ENCODE measurements around the gene NCAN. TPM values are rescaled to one million over a fixed set of nuclear protein-coding genes. Genes with fewer than 3 reads are reported as not detected.

NCAN gene
- polyA plus RNA-seq, 3 donors: not detected

GRCh38 chr19:19238126-19238894, 26.6 kb downstream of the NCAN start:
- no peaks in the 10 kb centered on the region for H4K20me1 ChIP-seq (ENCODE audit: insufficient read depth, low read length)
- no peak overlapping the region for H3K4me3 ChIP-seq (replicated peaks in 1 of 3; ENCODE audit: low read depth in 2 of 3, low read length in 3 of 3)
- intact Hi-C loops (cut with micrococcal nuclease): no loop called here
- WGBS (ENCODE audit: insufficient coverage): 87% methylated on average over 11 of the region's 18 CpGs
- Mint-ChIP-seq H3K36me3 (no peaks in the 10 kb centered on the region), H3K4me3 (no peak overlapping the region), H3K27me3 (ENCODE audit: low read depth in 3 of 3) (peaks cover 2 to 13% (median 5%) of the 10 kb centered on the region in 3 donors), H3K4me1 (no peaks in the 10 kb centered on the region), H3K9me3 (peaks cover 19 to 34% (median 30%) of the 10 kb centered on the region in 7 donors), H3K27ac (no peak overlapping the region)
- H3K27me3 ChIP-seq (ENCODE audit: control insufficient read depth in 2 of 2, insufficient read depth in 2 of 2, low read length in 2 of 2): no peaks in the 10 kb centered on the region
- H3K27ac ChIP-seq (ENCODE audit: low read depth in 1 of 2, low read length in 2 of 2): no peak overlapping the region
- H3K4me2 ChIP-seq (replicated peaks; ENCODE audit: extremely low read depth, low read length, poor library complexity, severe bottlenecking): no peak overlapping the region
- H2AFZ ChIP-seq (ENCODE audit: insufficient read depth, low read depth, low read length, poor library complexity, severe bottlenecking): no peak overlapping the region
- DNase-seq: no peak
- no peaks in the 10 kb centered on the region for H3K36me3 ChIP-seq (replicated peaks in 1 of 2; ENCODE audit: control insufficient read depth in 1 of 2, insufficient read depth in 2 of 2, low read length in 2 of 2)
- no peaks in the 10 kb centered on the region for H3K4me1 ChIP-seq (ENCODE audit: control insufficient read depth in 1 of 2, insufficient read depth in 2 of 2, low read length in 2 of 2)
- H3K9me3 ChIP-seq (replicated peaks in 1 of 2; ENCODE audit: control insufficient read depth in 1 of 2, insufficient read depth in 1 of 2, low read length in 2 of 2): peaks cover 21 to 27% of the 10 kb centered on the region in 2 donors
- H3K79me2 ChIP-seq (ENCODE audit: insufficient read depth, low read length): no peaks in the 10 kb centered on the region
- TF ChIP-seq, protein P1, sequence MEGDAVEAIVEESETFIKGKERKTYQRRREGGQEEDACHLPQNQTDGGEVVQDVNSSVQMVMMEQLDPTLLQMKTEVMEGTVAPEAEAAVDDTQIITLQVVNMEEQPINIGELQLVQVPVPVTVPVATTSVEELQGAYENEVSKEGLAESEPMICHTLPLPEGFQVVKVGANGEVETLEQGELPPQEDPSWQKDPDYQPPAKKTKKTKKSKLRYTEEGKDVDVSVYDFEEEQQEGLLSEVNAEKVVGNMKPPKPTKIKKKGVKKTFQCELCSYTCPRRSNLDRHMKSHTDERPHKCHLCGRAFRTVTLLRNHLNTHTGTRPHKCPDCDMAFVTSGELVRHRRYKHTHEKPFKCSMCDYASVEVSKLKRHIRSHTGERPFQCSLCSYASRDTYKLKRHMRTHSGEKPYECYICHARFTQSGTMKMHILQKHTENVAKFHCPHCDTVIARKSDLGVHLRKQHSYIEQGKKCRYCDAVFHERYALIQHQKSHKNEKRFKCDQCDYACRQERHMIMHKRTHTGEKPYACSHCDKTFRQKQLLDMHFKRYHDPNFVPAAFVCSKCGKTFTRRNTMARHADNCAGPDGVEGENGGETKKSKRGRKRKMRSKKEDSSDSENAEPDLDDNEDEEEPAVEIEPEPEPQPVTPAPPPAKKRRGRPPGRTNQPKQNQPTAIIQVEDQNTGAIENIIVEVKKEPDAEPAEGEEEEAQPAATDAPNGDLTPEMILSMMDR (IDR thresholded peaks at IDR 0.05): no peak
- H3K9ac ChIP-seq (ENCODE audit: insufficient read depth, low read length, poor library complexity, severe bottlenecking): no peak overlapping the region

- Histone ChIP-seq H3K27me3 (ENCODE audit: control insufficient read depth in 2 of 2, insufficient read depth in 2 of 2, low read length in 2 of 2) (no peaks in the 10 kb centered on the region), H2AFZ (ENCODE audit: insufficient read depth, low read depth, low read length, poor library complexity, severe bottlenecking) (no peak overlapping the region), H3K9ac (ENCODE audit: insufficient read depth, low read length, poor library complexity, severe bottlenecking) (no peak overlapping the region), H4K20me1 (ENCODE audit: insufficient read depth, low read length) (no peaks in the 10 kb centered on the region), H3K4me3 (replicated peaks in 1 of 3; ENCODE audit: low read depth in 2 of 3, low read length in 3 of 3) (no peak overlapping the region), H3K9me3 (replicated peaks in 1 of 2; ENCODE audit: control insufficient read depth in 1 of 2, insufficient read depth in 1 of 2, low read length in 2 of 2) (peaks cover 10 to 13% of the 10 kb centered on the region in 2 donors), H3K27ac (ENCODE audit: low read depth in 1 of 2, low read length in 2 of 2) (no peak overlapping the region), H3K36me3 (replicated peaks in 1 of 2; ENCODE audit: control insufficient read depth in 1 of 2, insufficient read depth in 2 of 2, low read length in 2 of 2) (no peaks in the 10 kb centered on the region), H3K4me1 (ENCODE audit: control insufficient read depth in 1 of 2, insufficient read depth in 2 of 2, low read length in 2 of 2) (no peaks in the 10 kb centered on the region), H3K4me2 (replicated peaks; ENCODE audit: extremely low read depth, low read length, poor library complexity, severe bottlenecking) (no peak overlapping the region), H3K79me2 (ENCODE audit: insufficient read depth, low read length) (no peaks in the 10 kb centered on the region)
- H3K4me3 Mint-ChIP-seq: no peak overlapping the region
- TF ChIP-seq, protein P1 (IDR thresholded peaks at IDR 0.05): no peak
- H3K9me3 Mint-ChIP-seq: peaks cover 10 to 22% (median 17%) of the 10 kb centered on the region in 7 donors
- no peak for DNase-seq
- intact Hi-C loops (cut with micrococcal nuclease): no loop called here
- H3K27me3 Mint-ChIP-seq (ENCODE audit: low read depth in 3 of 3): peaks cover 2 to 12% (median 5%) of the 10 kb centered on the region in 3 donors
- H3K4me1 Mint-ChIP-seq: no peaks in the 10 kb centered on the region
- no peaks in the 10 kb centered on the region for H3K36me3 Mint-ChIP-seq
- no peak overlapping the region for H3K27ac Mint-ChIP-seq
These were observed 27.9 kb downstream of the NCAN start for GRCh38 chr19:19239675-19240074.
